ENCODE results near the gene PADI2. TPM values are rescaled to one million over a fixed set of nuclear protein-coding genes. Genes with fewer than 3 reads are reported as not detected.

Gene PADI2
- total RNA-seq, 1 experiment from 2014 or later: 0.16 TPM

- CTCF ChIA-PET: interaction anchor here (0.6 to 8.2 kb wide), 4 partner anchors 16 to 410 kb away, joined by 3 to 56 read pairs (median 4); no protein-coding TSS in a partner anchor
- POLR2A ChIA-PET: interaction anchor here (0.6 to 0.7 kb wide), 3 partner anchors 10 to 66 kb away, joined by 3 read pairs; no protein-coding TSS in a partner anchor
- Mint-ChIP-seq H3K36me3 (ENCODE audit: insufficient read depth, unreplicated experiment) (peaks cover 80% of the 10 kb centered on the region), H3K27ac (ENCODE audit: low read depth, unreplicated experiment) (no peak overlapping the region), H3K4me1 (ENCODE audit: insufficient read depth, unreplicated experiment) (peaks cover 16% of the 10 kb centered on the region), H3K27me3 (ENCODE audit: insufficient read depth, unreplicated experiment) (no peaks in the 10 kb centered on the region), H3K9me3 (ENCODE audit: unreplicated experiment) (no peaks in the 10 kb centered on the region), H3K4me3 (ENCODE audit: unreplicated experiment) (no peak overlapping the region)
- intact Hi-C loops (cut with micrococcal nuclease): no loop called here
- DNase-seq (ENCODE audit: unreplicated experiment): peak; percentile 50
- BruUV-seq (replicated peaks): no TSS peak
- no peak for TF ChIP-seq CTCF (IDR thresholded peaks at IDR 0.05; ENCODE audit: unreplicated experiment)
These were observed 89.0 kb downstream of the PADI2 start for GRCh38 chr1:17030206-17030605.

- H3K4me1 Mint-ChIP-seq (ENCODE audit: insufficient read depth, unreplicated experiment): peaks cover 16% of the 10 kb centered on the region
- TF ChIP-seq CTCF (IDR thresholded peaks at IDR 0.05; ENCODE audit: unreplicated experiment): no peak
- H3K27me3 Mint-ChIP-seq (ENCODE audit: insufficient read depth, unreplicated experiment): no peaks in the 10 kb centered on the region
- H3K27ac Mint-ChIP-seq (ENCODE audit: low read depth, unreplicated experiment): peak overlapping the region; percentile 36
- DNase-seq (ENCODE audit: unreplicated experiment): no peak
- ChIA-PET CTCF (interaction anchor here (0.6 to 8.2 kb wide), 5 partner anchors 18 to 558 kb away, joined by 3 to 56 read pairs (median 3); no protein-coding TSS in a partner anchor), POLR2A (interaction anchor here (0.6 to 2.9 kb wide), 7 partner anchors 15 to 103 kb away, joined by 3 to 9 read pairs (median 7); no protein-coding TSS in a partner anchor)
- peaks cover 79% of the 10 kb centered on the region for H3K36me3 Mint-ChIP-seq (ENCODE audit: insufficient read depth, unreplicated experiment)
- intact Hi-C loops (cut with micrococcal nuclease): no loop called here
- H3K4me3 Mint-ChIP-seq (ENCODE audit: unreplicated experiment): peak overlapping the region; percentile 2
- BruUV-seq (replicated peaks): no TSS peak
- H3K9me3 Mint-ChIP-seq (ENCODE audit: unreplicated experiment): no peaks in the 10 kb centered on the region
These were observed 90.5 kb downstream of the PADI2 start for GRCh38 chr1:17028662-17029188.

GRCh38 chr1:17027900-17028299 lies 91.4 kb downstream of the PADI2 start:
- Mint-ChIP-seq H3K36me3 (ENCODE audit: insufficient read depth, unreplicated experiment) (peaks cover 84% of the 10 kb centered on the region), H3K27ac (ENCODE audit: low read depth, unreplicated experiment) (peak overlapping the region; percentile 36), H3K9me3 (ENCODE audit: unreplicated experiment) (no peaks in the 10 kb centered on the region), H3K27me3 (ENCODE audit: insufficient read depth, unreplicated experiment) (no peaks in the 10 kb centered on the region), H3K4me3 (ENCODE audit: unreplicated experiment) (peak overlapping the region; percentile 34), H3K4me1 (ENCODE audit: insufficient read depth, unreplicated experiment) (peaks cover 16% of the 10 kb centered on the region)
- BruUV-seq (replicated peaks): no TSS peak
- ChIA-PET CTCF (interaction anchor here (1.0 to 8.2 kb wide), 3 partner anchors 18 to 78 kb away, joined by 3 to 56 read pairs (median 5); no protein-coding TSS in a partner anchor), POLR2A (interaction anchor here (0.8 to 2.9 kb wide), 14 partner anchors 9 to 404 kb away, joined by 3 to 9 read pairs (median 4); no protein-coding TSS in a partner anchor)
- peak; percentile 83 for DNase-seq (ENCODE audit: unreplicated experiment)
- intact Hi-C loops (cut with micrococcal nuclease): no loop called here
- TF ChIP-seq CTCF (IDR thresholded peaks at IDR 0.05; ENCODE audit: unreplicated experiment): no peak

- no TSS peak for BruUV-seq (replicated peaks)
- TF ChIP-seq CTCF (IDR thresholded peaks at IDR 0.05; ENCODE audit: unreplicated experiment): no peak
- peaks cover 84% of the 10 kb centered on the region for H3K36me3 Mint-ChIP-seq (ENCODE audit: insufficient read depth, unreplicated experiment)
- H3K9me3 Mint-ChIP-seq (ENCODE audit: unreplicated experiment): no peaks in the 10 kb centered on the region
- CTCF ChIA-PET: interaction anchor here (1.0 to 8.2 kb wide), 3 partner anchors 19 to 77 kb away, joined by 3 to 56 read pairs (median 5); no protein-coding TSS in a partner anchor
- peak; percentile 88 for DNase-seq (ENCODE audit: unreplicated experiment)
- peaks cover 16% of the 10 kb centered on the region for H3K4me1 Mint-ChIP-seq (ENCODE audit: insufficient read depth, unreplicated experiment)
- H3K4me3 Mint-ChIP-seq (ENCODE audit: unreplicated experiment): peak overlapping the region; percentile 34
- intact Hi-C loops (cut with micrococcal nuclease): no loop called here
- H3K27me3 Mint-ChIP-seq (ENCODE audit: insufficient read depth, unreplicated experiment): no peaks in the 10 kb centered on the region
- POLR2A ChIA-PET: interaction anchor here (0.8 to 2.9 kb wide), 12 partner anchors 9 to 404 kb away, joined by 3 to 9 read pairs (median 4); no protein-coding TSS in a partner anchor
- H3K27ac Mint-ChIP-seq (ENCODE audit: low read depth, unreplicated experiment): peak overlapping the region; percentile 36
These were observed 91.8 kb downstream of the PADI2 start for GRCh38 chr1:17027403-17027802.

Measured in MCF 10A (cell line).